Peyer's patch (tissue), 4 donors: Measurements from ENCODE around the gene SEMA5A. TPM values are rescaled to one million over a fixed set of nuclear protein-coding genes. Genes with fewer than 3 reads are reported as not detected.

Experiments
- DNase-seq, 3 donors: peaks; one replicate each; pipeline ENCODE4 v3.0.0-alpha.2; 2017 to 2019
- H3K27ac ChIP-seq, 4 donors: fragments of 200-600 bp; sonication (generic); one replicate each; pipeline ENCODE4 v1.5.1; 2016 to 2019
- H3K27me3 ChIP-seq, 2 donors: fragments of 200-600 bp; sonication (generic); one replicate each; pipeline ENCODE4 v1.5.1; 2019
- H3K36me3 ChIP-seq, 3 donors: fragments of 200-600 bp; sonication (generic); one replicate each; pipeline ENCODE4 v1.5.1; 2016 to 2019
- H3K4me1 ChIP-seq, 4 donors: fragments of 200-600 bp; sonication (generic); one replicate each; pipeline ENCODE4 v1.5.1; 2016 to 2019
- H3K4me3 ChIP-seq, 4 donors: fragments of 200-600 bp; sonication (generic); 1 replicate in 3 of 4; 2 replicates in 1 of 4; pipeline ENCODE4 v1.5.1; 2016 to 2019; ENCODE audit warnings: mild to moderate bottlenecking in 1 of 4
- H3K9me3 ChIP-seq, 4 donors: fragments of 200-600 bp; sonication (generic); one replicate each; pipeline ENCODE4 v1.5.1; 2016 to 2019; ENCODE audit warnings: mild to moderate bottlenecking in 1 of 4
- CTCF ChIP-seq, 6 experiments: fragments of 450-650 bp in 4 of 6; fragments of 200-600 bp in 2 of 6; sonication (generic) in 1 of 6; IDR thresholded peaks; one replicate each; pipeline ENCODE4 v1.5.1; 2017 to 2019; ENCODE audit warnings: antibody characterized with exemption in 6 of 6, mild to moderate bottlenecking in 3 of 6, moderate library complexity in 1 of 6
- POLR2A ChIP-seq, 2 donors: fragments of 450-650 bp; IDR thresholded peaks; one replicate each; pipeline ENCODE4 v1.5.1; 2017; ENCODE audit warnings: antibody characterized with exemption in 2 of 2, mild to moderate bottlenecking in 2 of 2, moderate library complexity in 2 of 2
- total RNA-seq, 4 donors: library from RNA; depleted of rRNA; stranded (reverse); fragments of >200 nt; gene quantifications; one replicate each; pipeline ENCODE4 v1.1.0, GENCODE V29; 2016

The SEMA5A gene
- total RNA-seq, 4 donors from 2014 or later = 11.6 to 22.5 (median 18.2) TPM

- no peaks in the 10 kb centered on the region for H3K27me3 ChIP-seq
- H3K36me3 ChIP-seq = no peaks in the 10 kb centered on the region
- DNase-seq = no peak
- no peak overlapping the region for H3K27ac ChIP-seq
- TF ChIP-seq CTCF (IDR thresholded peaks at IDR 0.05) (no peak), POLR2A (IDR thresholded peaks at IDR 0.05) (no peak)
- no peaks in the 10 kb centered on the region for H3K9me3 ChIP-seq
- H3K4me1 ChIP-seq = no peaks in the 10 kb centered on the region
- no peak overlapping the region for H3K4me3 ChIP-seq
These were observed 474.4 kb downstream of the SEMA5A start for GRCh38 chr5:9071524-9071923.

- H3K4me3 ChIP-seq = no peak overlapping the region
- no peak overlapping the region for H3K27ac ChIP-seq
- H3K4me1 ChIP-seq = no peaks in the 10 kb centered on the region
- H3K27me3 ChIP-seq = no peaks in the 10 kb centered on the region
- no peaks in the 10 kb centered on the region for H3K9me3 ChIP-seq
- DNase-seq = no peak
- peaks cover 0 to 1% (median 0%) of the 10 kb centered on the region in 3 donors for H3K36me3 ChIP-seq
- TF ChIP-seq POLR2A (IDR thresholded peaks at IDR 0.05) (no peak), CTCF (IDR thresholded peaks at IDR 0.05) (no peak)
These were observed 474.8 kb downstream of the SEMA5A start for GRCh38 chr5:9071074-9071473.

GRCh38 chr5:9069650-9070049 lies 476.2 kb downstream of the SEMA5A start:
- Histone ChIP-seq H3K4me1 (no peaks in the 10 kb centered on the region), H3K4me3 (no peak overlapping the region), H3K9me3 (no peaks in the 10 kb centered on the region), H3K36me3 (peaks cover 0 to 6% (median 0%) of the 10 kb centered on the region in 3 donors), H3K27me3 (no peaks in the 10 kb centered on the region), H3K27ac (no peak overlapping the region)
- DNase-seq = no peak
- TF ChIP-seq CTCF (IDR thresholded peaks at IDR 0.05) (no peak), POLR2A (IDR thresholded peaks at IDR 0.05) (no peak)

DNA sequence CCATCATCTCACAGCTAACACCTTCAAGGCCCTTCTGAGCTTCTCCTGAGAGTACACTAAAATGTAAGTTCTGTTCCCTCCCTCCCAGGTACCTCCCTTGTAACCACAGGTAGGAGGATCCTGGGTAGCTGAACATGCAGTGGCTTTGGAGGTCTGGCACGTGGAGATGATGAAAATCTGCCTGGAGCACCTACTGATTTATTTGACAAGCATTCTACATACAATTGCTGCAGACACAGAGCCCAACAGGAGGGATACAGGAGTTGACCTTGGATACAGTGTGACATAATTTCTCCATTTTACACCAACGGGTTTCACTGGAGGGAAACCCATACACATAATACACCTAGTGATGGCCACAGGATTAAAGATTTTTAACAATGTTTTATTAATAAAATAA lies 478.7 kb downstream of the SEMA5A start:
- no peak for DNase-seq
- Histone ChIP-seq H3K36me3 (peaks cover 0 to 6% (median 0%) of the 10 kb centered on the region in 3 donors), H3K27me3 (no peaks in the 10 kb centered on the region), H3K4me3 (no peak overlapping the region), H3K4me1 (no peaks in the 10 kb centered on the region), H3K27ac (no peak overlapping the region), H3K9me3 (no peaks in the 10 kb centered on the region)
- no peak for TF ChIP-seq POLR2A (IDR thresholded peaks at IDR 0.05)
- TF ChIP-seq CTCF (IDR thresholded peaks at IDR 0.05) = no peak

DNA sequence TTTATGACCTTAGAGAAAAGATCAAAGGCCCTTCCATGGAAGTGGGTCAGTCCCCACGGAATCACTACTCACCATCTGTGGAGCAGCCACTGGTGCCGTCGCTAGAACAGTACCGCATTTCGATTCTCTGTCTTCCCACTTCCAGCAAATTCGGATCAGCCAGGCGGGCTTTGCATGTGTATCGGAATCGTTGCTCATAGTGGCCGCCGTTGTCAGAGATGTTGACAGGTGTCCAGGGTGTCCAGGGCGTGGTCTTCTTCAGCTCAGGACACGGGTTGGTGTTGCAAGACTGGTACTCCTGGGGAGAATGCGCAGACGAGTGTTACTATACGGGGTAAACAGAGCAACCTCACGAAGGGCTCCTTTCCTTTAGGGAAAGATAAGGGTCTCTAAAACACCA lies 479.5 kb downstream of the SEMA5A start:
- Histone ChIP-seq H3K27me3 (no peaks in the 10 kb centered on the region), H3K9me3 (no peaks in the 10 kb centered on the region), H3K4me1 (no peaks in the 10 kb centered on the region), H3K4me3 (no peak overlapping the region), H3K36me3 (peaks cover 0 to 6% (median 0%) of the 10 kb centered on the region in 3 donors), H3K27ac (no peak overlapping the region)
- TF ChIP-seq POLR2A (IDR thresholded peaks at IDR 0.05) = no peak
- no peak for TF ChIP-seq CTCF (IDR thresholded peaks at IDR 0.05)
- no peak for DNase-seq
